GM23338 (cell line): ENCODE results near the gene DCBLD2. TPM values are rescaled to one million over a fixed set of nuclear protein-coding genes. Genes with fewer than 3 reads are reported as not detected.
"Not testable (repeated sequence)": the region's sequence is repeated elsewhere in the genome, so short reads cannot be mapped to it uniquely, and the experiment has no call there.

Experiments used
- ATAC-seq: fragments of 200-7000 bp; cut with Tn5 transposase; 3 replicates; pipeline ENCODE4 v1.9.1; 2020
- DNase-seq: peaks from one replicate; pipeline ENCODE4 v3.0.0-alpha.2; 2015; ENCODE audit warnings: low spot score
- H2AFZ ChIP-seq: fragments of 200-600 bp; sonication (generic); 2 replicates; pipeline ENCODE4 v1.8.0; 2016; ENCODE audit warnings: antibody characterized with exemption, mild to moderate bottlenecking, moderate library complexity
- H3F3A ChIP-seq: fragments of 200-600 bp; sonication (generic); replicated peaks from 2 replicates; pipeline ENCODE4 v1.8.0; 2017; ENCODE audit warnings: antibody characterized with exemption, mixed run types, low read depth
- H3K27ac ChIP-seq: fragments of 200-600 bp; sonication (generic); 2 replicates; pipeline ENCODE4 v1.6.1; 2016; ENCODE audit warnings: low read depth
- H3K27me3 ChIP-seq: fragments of 200-600 bp; sonication (generic); 2 replicates; pipeline ENCODE4 v1.8.0; 2016; ENCODE audit warnings: mild to moderate bottlenecking, mixed run types, moderate library complexity; ENCODE audit not compliant: insufficient read depth
- H3K36me3 ChIP-seq: fragments of 200-600 bp; sonication (generic); 2 replicates; pipeline ENCODE4 v1.8.0; 2016; ENCODE audit warnings: mild to moderate bottlenecking; ENCODE audit not compliant: insufficient read depth
- H3K4me1 ChIP-seq: fragments of 200-600 bp; sonication (generic); 2 replicates; pipeline ENCODE4 v1.8.0; 2016; ENCODE audit warnings: mild to moderate bottlenecking, moderate library complexity; ENCODE audit not compliant: insufficient read depth
- H3K4me2 ChIP-seq: fragments of 200-600 bp; sonication (generic); 2 replicates; pipeline ENCODE4 v1.7.1; 2017; ENCODE audit warnings: mixed run types
- H3K4me3 ChIP-seq: fragments of 200-600 bp; sonication (generic); 2 replicates; pipeline ENCODE4 v1.6.1; 2016; ENCODE audit warnings: mixed run types
- H3K79me2 ChIP-seq: fragments of 200-600 bp; sonication (generic); replicated peaks from 2 replicates; pipeline ENCODE4 v1.8.0; 2017; ENCODE audit warnings: mild to moderate bottlenecking; ENCODE audit not compliant: insufficient read depth
- H3K9me2 ChIP-seq: fragments of 200-600 bp; sonication (generic); 2 replicates; pipeline ENCODE4 v1.8.0; 2017; ENCODE audit not compliant: insufficient read depth
- H4K20me1 ChIP-seq: fragments of 200-600 bp; sonication (generic); replicated peaks from 2 replicates; pipeline ENCODE4 v1.8.0; 2017; ENCODE audit warnings: mild to moderate bottlenecking; ENCODE audit not compliant: insufficient read depth
- H3K27ac Mint-ChIP-seq: 2 replicates; pipeline ENCODE4 v1.8.0; 2020; ENCODE audit warnings: inconsistent platforms, mild to moderate bottlenecking, moderate library complexity, mixed read lengths
- H3K27me3 Mint-ChIP-seq: 3 replicates; pipeline ENCODE4 v1.8.0; 2022; ENCODE audit warnings: low read depth, mild to moderate bottlenecking, moderate library complexity, mixed read lengths, inconsistent platforms; ENCODE audit not compliant: insufficient read depth, poor library complexity
- H3K36me3 Mint-ChIP-seq: 3 replicates; pipeline ENCODE4 v1.8.0; 2021; ENCODE audit warnings: low read depth, mild to moderate bottlenecking, inconsistent platforms, moderate library complexity, mixed read lengths
- H3K4me1 Mint-ChIP-seq: 3 replicates; pipeline ENCODE4 v1.8.0; 2020; ENCODE audit warnings: mild to moderate bottlenecking, inconsistent platforms, mixed read lengths
- H3K4me3 Mint-ChIP-seq: 3 replicates; pipeline ENCODE4 v1.8.0; 2021; ENCODE audit warnings: moderate library complexity, mild to moderate bottlenecking, inconsistent platforms, mixed read lengths
- H3K9me3 Mint-ChIP-seq: 3 replicates; pipeline ENCODE4 v1.8.0; 2020; ENCODE audit warnings: moderate library complexity, mild to moderate bottlenecking, inconsistent platforms, mixed read lengths
- CREB1 ChIP-seq: fragments of 250-450 bp; sonication (Bioruptor Pico); IDR thresholded peaks from 2 replicates; pipeline ENCODE4 v1.5.0; 2020; ENCODE audit warnings: low read depth, mild to moderate bottlenecking, moderate library complexity
- CTCF ChIP-seq, 2 experiments: fragments of 200-600 bp in 1 of 2; sonication (generic) in 1 of 2; conservative IDR thresholded peaks; 2 replicates each; pipeline versions ENCODE4 v1.5.1 to v1.6.1; 2016 to 2017; ENCODE audit warnings: antibody characterized with exemption in 2 of 2, low read depth in 2 of 2, mild to moderate bottlenecking in 2 of 2, moderate library complexity in 1 of 2
- EZH2phosphoT487 ChIP-seq: fragments of 200-600 bp; sonication (generic); IDR thresholded peaks from one replicate; pipeline ENCODE4 v1.8.1; 2018; ENCODE audit warnings: antibody characterized with exemption; ENCODE audit not compliant: unreplicated experiment
- NANOG ChIP-seq: IDR thresholded peaks from 2 replicates; pipeline ENCODE4 v1.6.1; 2016; ENCODE audit warnings: antibody characterized with exemption, borderline replicate concordance
- POLR2AphosphoS5 ChIP-seq: IDR thresholded peaks from 2 replicates; pipeline ENCODE4 v1.6.1; 2016; ENCODE audit warnings: antibody characterized with exemption, low read depth
- ZNF114 ChIP-seq: fragments of 250-450 bp; sonication (Bioruptor Pico); IDR thresholded peaks from 2 replicates; pipeline ENCODE4 v1.5.0; 2020; ENCODE audit warnings: mild to moderate bottlenecking, moderate library complexity
- ZNF331 ChIP-seq: fragments of 250-450 bp; sonication (Bioruptor Pico); IDR thresholded peaks from 2 replicates; pipeline ENCODE4 v1.5.0; 2020; ENCODE audit warnings: low read depth, mild to moderate bottlenecking, moderate library complexity
- polyA plus RNA-seq: library from polyadenylated mRNA; unstranded; fragments of >200 nt; fragmentation: Nextera tagmentation; extraction: Ambion mirVana; gene quantifications from 2 replicates; pipeline ENCODE4 v1.2.1, GENCODE V29; 2016
- total RNA-seq: library from RNA; depleted of rRNA; stranded (reverse); fragments of >200 nt; shearing (Covaris generic); gene quantifications from 2 replicates; pipeline ENCODE4 v1.2.3, GENCODE V29; 2014
- TF ChIP-seq, protein P1 (sequence below): IDR thresholded peaks from 2 replicates; pipeline ENCODE4 v1.6.1; 2016; ENCODE audit warnings: antibody characterized with exemption

DCBLD2 gene
- total and polyA plus RNA-seq, 2 experiments from 2014 or later: 25.9 to 69.7 TPM

DNA sequence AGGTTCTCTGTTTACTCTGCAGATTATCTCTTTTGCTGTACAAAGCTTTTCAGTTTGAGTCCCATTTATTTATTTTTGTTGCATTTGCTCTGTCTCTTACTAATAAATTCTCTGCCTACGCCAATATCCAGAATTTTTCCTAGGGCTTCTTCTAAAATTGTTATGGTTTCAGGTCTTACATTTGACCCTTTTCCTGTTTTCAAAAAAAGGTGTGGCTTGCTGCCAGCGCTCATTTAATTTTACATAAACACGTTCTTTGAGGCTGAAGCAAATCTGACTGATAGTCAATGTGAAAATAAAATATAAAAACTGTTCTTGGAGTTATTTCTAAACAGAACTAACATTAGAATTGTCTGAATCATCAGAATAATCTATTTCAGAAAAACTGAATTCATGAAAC, 32.1 kb downstream of the DCBLD2 start (continued):
- no peak for TF ChIP-seq EZH2phosphoT487
- TF ChIP-seq CREB1 (CRISPR knock-in tag): no peak
- TF ChIP-seq, protein P1, sequence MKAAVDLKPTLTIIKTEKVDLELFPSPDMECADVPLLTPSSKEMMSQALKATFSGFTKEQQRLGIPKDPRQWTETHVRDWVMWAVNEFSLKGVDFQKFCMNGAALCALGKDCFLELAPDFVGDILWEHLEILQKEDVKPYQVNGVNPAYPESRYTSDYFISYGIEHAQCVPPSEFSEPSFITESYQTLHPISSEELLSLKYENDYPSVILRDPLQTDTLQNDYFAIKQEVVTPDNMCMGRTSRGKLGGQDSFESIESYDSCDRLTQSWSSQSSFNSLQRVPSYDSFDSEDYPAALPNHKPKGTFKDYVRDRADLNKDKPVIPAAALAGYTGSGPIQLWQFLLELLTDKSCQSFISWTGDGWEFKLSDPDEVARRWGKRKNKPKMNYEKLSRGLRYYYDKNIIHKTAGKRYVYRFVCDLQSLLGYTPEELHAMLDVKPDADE: no peak

DNA sequence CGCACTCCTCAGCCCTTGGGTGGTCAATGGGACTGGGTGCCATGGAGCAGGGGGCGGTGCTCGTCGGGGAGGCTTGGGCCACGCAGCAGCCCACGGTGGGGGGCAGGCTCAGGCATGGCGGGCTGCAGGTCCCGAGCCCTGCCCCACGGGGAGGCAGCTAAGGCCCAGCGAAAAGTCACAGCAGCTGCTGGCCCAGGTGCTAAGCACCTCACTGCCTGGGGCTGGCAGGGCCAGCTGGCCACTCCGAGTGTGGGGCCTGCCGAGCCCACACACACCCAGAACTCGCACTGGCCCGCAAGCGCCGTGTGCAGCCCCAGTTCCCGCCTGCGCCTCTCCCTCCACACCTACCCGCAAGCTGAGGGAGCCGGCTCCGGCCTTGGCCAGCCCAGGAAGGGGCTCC, 43.5 kb downstream of the DCBLD2 start:
- H3K27me3 Mint-ChIP-seq, H3K27ac Mint-ChIP-seq, H3K4me2 ChIP-seq, H3K4me3 Mint-ChIP-seq, H3F3A ChIP-seq, H3K4me1 Mint-ChIP-seq, H3K4me1 ChIP-seq, H3K4me3 ChIP-seq, H3K27ac ChIP-seq, ATAC-seq, H3K9me2 ChIP-seq, H3K27me3 ChIP-seq, H3K36me3 ChIP-seq, H2AFZ ChIP-seq, DNase-seq, H4K20me1 ChIP-seq: not testable (repeated sequence)
- peaks cover 66% of the 10 kb centered on the region for H3K79me2 ChIP-seq
- H3K9me3 Mint-ChIP-seq: peaks cover 54% of the 10 kb centered on the region
- H3K36me3 Mint-ChIP-seq: peaks cover 66% of the 10 kb centered on the region

DNA sequence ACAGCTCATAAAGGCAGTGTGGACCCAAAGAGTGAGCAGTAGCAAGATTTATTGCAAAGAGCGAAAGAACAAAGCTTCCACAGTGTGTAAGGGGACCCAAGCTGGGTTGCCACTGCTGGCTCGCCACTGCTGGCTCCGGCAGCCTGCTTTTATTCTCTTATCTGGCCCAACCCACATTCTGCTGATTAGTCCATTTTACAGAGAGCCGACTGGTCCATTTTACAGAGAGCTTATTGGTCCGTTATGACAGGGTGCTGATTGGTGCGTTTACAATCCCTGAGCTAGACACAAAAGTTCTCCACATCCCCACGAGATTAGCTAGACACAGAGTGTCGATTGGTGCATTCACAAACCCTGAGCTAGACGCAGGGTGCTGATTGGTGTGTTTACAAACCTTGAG, 44.2 kb downstream of the DCBLD2 start:
- not testable (repeated sequence) for ATAC-seq, H3K4me2 ChIP-seq, H3K27me3 ChIP-seq, H3K4me3 Mint-ChIP-seq, H3K27ac Mint-ChIP-seq, H3K27ac ChIP-seq, H3K4me1 ChIP-seq, H2AFZ ChIP-seq, H3K27me3 Mint-ChIP-seq, H4K20me1 ChIP-seq, H3K36me3 ChIP-seq, H3F3A ChIP-seq, H3K4me1 Mint-ChIP-seq, H3K9me2 ChIP-seq, DNase-seq, H3K4me3 ChIP-seq
- peaks cover 49% of the 10 kb centered on the region for H3K9me3 Mint-ChIP-seq
- H3K79me2 ChIP-seq: peaks cover 67% of the 10 kb centered on the region
- H3K36me3 Mint-ChIP-seq: peaks cover 60% of the 10 kb centered on the region

GRCh38 chr3:98856724-98857123, 44.8 kb downstream of the DCBLD2 start:
- no peaks in the 10 kb centered on the region for H3F3A ChIP-seq
- peaks cover 56% of the 10 kb centered on the region for H3K36me3 Mint-ChIP-seq
- H3K4me3 ChIP-seq: no peak overlapping the region
- H3K79me2 ChIP-seq: peaks cover 67% of the 10 kb centered on the region
- DNase-seq: no peak
- peaks cover 5% of the 10 kb centered on the region; the same call in 1 of the 2 replicates for H3K36me3 ChIP-seq
- no peaks in the 10 kb centered on the region for H3K4me1 Mint-ChIP-seq
- no peaks in the 10 kb centered on the region for H3K4me1 ChIP-seq
- peaks cover 3% of the 10 kb centered on the region for H3K27me3 Mint-ChIP-seq
- peaks cover 1% of the 10 kb centered on the region; the same call in 1 of the 2 replicates for H4K20me1 ChIP-seq
- H3K27me3 ChIP-seq: no peaks in the 10 kb centered on the region
- no peak overlapping the region for H2AFZ ChIP-seq
- peaks cover 46% of the 10 kb centered on the region for H3K9me3 Mint-ChIP-seq
- no peak overlapping the region for H3K27ac ChIP-seq
- H3K27ac Mint-ChIP-seq: no peak overlapping the region
- no peak overlapping the region for H3K4me2 ChIP-seq
- no peak overlapping the region for H3K4me3 Mint-ChIP-seq
- ATAC-seq: no peak
- no peaks in the 10 kb centered on the region for H3K9me2 ChIP-seq
- TF ChIP-seq NANOG (no peak), EZH2phosphoT487 (no peak), POLR2AphosphoS5 (no peak), ZNF114 (CRISPR knock-in tag) (no peak), CREB1 (CRISPR knock-in tag) (no peak), CTCF (conservative IDR thresholded peaks at IDR 0.05; ENCODE audit: low read depth in 2 of 2) (no peak), ZNF331 (CRISPR knock-in tag) (no peak)
- TF ChIP-seq, protein P1: no peak
